H54 (cell line): Measurements from ENCODE around the gene RASD1.

Experiments used
- DNase-seq: peaks from one replicate; pipeline ENCODE4 v3.0.0; 2011; ENCODE audit warnings: low spot score, mixed read lengths; ENCODE audit not compliant: insufficient read length
- FAIRE-seq: peaks from 3 replicates; lab custom pipeline; 2011; peaks lifted over from hg19 to GRCh38; lab: Jason Lieb, UNC
- POLR2A ChIP-seq: IDR thresholded peaks from 2 replicates; pipeline ENCODE4 v1.6.1; 2011; ENCODE audit warnings: low read depth, mild to moderate bottlenecking, low read length

The RASD1 gene

DNA sequence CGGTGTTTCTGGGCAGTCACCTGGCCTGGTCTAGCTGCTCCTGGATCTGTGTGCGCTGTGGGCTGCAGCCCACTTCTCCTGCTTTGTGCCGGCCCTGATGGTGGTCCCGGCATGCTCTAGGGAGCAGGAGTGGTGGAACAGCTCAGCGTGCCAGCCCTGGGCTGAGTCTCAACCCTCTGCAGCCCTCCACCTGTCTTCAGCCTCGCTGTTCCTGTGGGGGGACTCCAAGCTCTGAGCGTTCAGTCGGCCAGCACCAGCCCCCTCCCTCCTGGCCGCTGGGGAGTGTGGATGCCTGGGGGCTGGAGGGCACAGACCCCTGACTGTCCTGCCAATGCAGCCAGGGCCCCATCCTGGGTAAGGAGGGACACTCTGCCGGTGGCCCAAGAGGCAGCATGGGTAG, 23.7 kb upstream of the RASD1 start:
- no peak for FAIRE-seq
- no peak for DNase-seq
- TF ChIP-seq POLR2A = no peak

DNA sequence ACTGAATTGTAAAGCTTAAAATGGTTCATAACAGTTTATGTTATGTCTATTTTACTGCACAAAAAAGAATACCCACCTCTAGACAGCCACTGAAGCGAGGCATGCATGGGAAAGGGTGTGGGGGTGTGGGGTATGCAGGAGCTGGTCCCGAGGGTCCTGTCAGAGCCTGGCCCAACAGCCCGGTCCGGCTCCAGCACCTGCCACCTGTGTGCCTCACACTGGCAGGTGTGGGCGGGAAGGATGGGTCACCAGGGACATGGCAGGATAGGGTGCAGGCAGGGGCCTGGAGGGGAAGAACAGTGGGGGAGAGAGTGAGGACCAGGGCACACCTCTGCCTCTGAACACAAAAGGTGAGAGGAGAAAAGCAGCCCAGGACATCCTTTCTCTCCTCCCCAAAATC, 22.8 kb upstream of the RASD1 start:
- TF ChIP-seq POLR2A = no peak
- FAIRE-seq = no peak
- no peak for DNase-seq

DNA sequence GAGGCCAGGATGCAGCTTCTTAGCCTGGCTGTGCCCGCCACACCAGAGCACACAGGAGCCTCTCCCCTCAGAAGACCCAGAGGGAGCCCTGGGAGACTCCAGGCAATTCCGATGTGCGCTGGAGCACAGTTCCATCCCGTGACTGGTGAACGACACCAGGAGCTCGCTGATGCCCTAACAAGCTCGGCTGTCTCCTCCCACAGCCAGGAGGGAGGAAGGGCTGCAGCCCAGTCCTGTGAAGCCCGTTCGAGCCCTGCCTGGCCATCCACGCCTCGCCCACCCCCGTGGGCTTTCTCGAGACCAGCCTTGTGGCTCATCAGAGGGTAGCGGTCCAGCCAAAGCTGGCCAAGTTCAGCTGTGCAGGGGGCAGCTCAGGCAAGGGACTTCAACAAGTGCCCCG, 21.8 kb upstream of the RASD1 start:
- TF ChIP-seq POLR2A = no peak
- FAIRE-seq = no peak
- no peak for DNase-seq

DNA sequence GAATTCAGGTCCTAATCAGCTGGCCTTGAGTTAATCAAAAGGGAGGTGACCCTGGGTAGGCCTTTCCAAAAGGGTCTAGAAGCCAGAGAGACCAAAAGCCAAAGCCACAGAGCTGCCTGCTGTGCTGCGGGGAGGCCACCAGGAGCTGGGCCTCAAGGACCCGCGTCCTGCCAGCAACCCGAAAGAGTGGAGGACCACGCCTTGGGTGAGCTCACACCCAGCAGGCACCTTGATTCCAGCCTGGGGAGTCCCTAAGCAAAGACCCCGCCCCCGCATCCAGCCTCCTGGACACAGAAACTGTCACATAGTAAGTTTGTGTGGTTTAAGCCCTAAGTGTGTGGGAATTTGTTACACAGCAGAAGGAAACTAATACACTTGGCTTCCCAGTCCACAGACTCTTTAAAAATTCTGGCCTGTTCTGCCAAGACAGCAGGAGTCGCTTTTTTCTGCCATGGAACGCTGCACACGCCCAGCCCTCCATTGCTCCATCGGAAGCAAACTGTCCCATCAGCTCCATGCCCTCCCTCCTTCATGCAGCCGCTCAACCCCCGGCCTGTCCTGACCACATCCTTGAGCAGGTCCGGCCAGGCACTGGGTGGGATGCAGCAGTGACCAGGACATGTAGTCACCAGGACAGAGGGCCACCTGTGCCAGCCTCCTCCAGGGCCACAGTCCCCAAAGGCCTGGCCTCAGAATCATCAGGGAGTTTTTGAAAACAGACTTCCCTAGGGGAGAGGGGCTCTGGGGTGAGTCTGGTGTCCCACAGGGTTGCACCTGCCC, 20.9 kb upstream of the RASD1 start:
- no peak for FAIRE-seq
- no peak for DNase-seq
- no peak for TF ChIP-seq POLR2A

DNA sequence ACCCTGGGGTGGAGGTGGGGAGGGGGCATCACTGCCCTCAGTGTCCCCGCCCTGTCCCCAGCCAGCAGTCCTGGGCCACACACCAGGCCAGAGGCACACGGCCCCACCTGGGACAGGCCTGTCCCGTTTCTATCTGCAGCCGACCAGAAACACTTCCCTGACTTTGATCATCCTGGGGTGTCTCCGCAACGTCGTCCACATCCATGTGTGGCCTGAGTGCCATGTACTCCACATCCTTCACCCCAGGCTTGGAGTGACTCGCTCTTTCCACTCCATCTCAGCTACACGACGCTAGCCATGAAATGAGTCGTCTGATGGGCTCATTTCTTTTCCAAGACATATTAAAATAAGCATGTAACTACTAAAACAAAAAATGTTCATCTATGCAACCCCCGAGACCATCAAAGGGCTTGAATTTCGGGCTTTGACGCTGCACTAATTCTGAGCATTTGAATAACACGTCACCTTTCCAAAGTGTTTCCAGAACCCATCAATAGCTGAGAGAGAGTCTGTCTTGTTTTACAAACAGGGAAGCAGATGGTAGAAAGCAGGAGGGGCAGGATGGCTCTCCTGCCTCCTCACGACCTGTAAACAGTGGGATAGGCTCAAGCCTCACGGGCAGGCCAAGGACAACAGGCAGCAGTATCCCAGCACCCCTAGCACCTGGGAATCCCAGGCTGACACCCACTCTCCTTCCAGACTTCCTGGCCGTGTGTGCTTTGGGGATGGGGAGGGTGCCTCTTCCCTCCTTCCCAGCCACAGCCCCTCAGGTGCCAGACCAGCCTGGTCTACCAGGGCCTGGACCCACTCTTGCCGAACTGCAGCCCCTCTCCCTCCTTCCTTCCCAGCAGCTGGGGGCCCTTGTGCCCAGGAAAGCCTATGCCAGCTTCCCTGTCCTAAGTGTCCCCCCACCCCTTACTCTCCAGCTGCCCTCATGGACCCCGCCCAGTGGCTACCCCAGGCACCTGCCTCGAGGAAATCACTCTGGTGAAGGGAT, 20.0 kb upstream of the RASD1 start:
- TF ChIP-seq POLR2A = no peak
- no peak for FAIRE-seq
- DNase-seq = peak; percentile 42

DNA sequence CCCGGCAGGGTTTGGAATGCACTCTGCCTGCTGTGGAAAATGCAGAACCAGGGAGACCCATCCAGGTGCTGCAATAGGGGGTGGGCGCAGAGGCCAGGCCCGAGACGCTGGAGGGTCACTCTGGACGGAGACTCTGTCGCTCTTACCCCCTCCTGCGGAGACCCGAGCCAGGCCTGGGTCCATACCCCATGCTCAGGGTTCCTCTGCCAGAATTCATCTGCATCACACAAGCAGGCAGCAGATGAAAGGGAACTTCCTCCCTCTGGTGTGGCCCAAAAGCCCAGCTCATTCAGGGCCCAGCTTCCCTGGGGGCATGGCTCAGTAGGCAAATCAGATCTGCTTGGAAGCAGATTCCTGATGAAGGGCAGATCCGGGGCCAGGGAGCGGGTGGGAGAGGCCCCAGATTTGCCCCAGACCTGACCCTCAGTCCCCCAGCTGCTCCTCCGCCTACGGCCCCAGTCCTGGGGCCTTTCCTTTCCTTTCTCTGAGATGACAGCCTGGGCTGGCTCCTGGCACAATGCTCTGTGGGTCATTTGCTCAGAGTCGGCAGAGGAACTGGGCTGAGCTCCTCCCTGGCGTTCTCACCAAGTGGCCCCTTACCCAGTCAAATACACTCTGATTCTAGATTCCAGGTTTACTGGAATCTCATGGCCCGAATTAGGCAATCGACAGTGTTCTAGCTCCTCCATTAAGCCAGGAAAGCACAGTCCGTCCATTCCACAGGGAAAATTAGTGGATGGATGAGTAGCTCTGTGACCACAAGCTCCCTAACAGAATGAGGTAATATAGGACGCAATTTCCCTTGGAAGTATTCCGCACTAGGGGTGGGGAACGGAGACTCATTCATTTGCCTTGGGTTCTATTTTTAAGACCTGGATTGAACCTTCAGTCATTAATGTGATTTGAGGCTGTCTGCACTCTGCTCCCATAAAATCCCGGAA, 19.1 kb upstream of the RASD1 start:
- DNase-seq (no peak), FAIRE-seq (no peak)
- no peak for TF ChIP-seq POLR2A

DNA sequence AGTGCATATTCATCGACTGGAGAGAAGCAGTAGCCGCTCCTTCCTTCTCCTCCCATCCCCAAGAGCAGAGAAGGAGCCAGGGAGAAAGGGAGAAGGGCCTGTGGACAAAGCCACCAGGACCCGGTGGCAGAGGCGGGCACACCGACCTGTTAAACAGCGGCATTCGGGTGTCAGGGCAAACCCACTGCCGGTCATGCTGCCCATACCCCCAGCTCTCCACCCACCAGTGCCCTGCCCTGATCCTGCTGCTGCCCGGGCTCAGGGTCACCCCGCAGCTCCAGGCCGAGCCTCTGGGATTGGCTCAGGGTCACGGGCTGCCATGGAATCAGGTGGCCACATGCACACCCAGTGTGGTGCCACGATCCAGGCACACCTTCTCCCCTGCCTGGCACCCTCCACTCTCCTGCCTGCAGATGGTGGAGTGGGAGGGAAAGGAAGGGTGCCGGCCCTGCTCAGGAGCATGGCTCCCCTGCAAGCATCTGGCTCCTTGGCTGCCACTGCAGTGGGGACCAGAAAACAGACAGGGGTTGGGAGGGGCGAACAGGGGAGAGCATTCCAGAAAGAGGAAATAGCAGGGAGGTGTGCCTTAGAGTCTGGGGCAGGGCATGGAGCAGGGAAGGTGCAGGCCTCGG, 18.3 kb upstream of the RASD1 start:
- TF ChIP-seq POLR2A = no peak
- no peak for FAIRE-seq
- no peak for DNase-seq

DNA sequence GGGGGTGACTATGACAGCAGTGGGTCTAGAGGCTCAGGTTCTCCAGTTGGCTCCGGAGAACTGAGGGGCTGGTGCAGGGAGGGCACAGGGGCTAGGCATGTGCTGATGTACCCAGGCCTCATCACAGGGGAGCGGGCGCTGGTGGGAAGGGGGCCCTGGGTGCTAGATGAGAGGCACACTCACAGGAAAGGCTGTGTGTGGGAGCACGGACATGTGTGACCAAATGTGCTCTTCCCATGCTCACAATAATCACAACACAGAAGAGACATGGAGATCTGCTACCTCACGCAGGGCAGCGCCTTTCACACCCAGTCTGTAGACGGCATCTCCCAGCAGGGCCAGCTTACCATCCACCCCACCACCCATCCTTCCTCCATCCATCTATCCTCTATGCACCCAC, 17.4 kb upstream of the RASD1 start:
- no peak for TF ChIP-seq POLR2A
- FAIRE-seq = no peak

DNA sequence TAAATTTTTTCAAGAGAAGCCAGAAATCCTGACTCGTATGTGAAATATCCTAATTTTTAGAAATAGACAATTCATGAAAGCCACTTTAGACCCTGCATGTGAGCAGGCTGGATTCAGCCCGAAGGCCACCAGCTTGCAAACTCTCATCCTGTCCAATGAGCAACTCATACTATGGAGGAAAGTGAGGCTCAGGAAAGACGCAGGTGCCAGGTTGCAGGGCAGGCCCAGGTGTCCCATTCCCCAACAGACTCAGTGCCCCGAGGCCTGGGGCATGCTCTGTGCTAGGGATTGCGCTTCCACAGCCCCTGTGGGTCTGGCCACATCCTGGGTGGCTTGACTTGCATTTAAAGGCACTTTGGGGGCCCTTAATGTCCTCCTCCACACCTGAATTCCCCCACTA, 16.7 kb upstream of the RASD1 start:
- no peak for DNase-seq
- no peak for TF ChIP-seq POLR2A
- FAIRE-seq = no peak

More for the DNA sequence above, 17.4 kb upstream of the RASD1 start:
- DNase-seq = no peak

DNA sequence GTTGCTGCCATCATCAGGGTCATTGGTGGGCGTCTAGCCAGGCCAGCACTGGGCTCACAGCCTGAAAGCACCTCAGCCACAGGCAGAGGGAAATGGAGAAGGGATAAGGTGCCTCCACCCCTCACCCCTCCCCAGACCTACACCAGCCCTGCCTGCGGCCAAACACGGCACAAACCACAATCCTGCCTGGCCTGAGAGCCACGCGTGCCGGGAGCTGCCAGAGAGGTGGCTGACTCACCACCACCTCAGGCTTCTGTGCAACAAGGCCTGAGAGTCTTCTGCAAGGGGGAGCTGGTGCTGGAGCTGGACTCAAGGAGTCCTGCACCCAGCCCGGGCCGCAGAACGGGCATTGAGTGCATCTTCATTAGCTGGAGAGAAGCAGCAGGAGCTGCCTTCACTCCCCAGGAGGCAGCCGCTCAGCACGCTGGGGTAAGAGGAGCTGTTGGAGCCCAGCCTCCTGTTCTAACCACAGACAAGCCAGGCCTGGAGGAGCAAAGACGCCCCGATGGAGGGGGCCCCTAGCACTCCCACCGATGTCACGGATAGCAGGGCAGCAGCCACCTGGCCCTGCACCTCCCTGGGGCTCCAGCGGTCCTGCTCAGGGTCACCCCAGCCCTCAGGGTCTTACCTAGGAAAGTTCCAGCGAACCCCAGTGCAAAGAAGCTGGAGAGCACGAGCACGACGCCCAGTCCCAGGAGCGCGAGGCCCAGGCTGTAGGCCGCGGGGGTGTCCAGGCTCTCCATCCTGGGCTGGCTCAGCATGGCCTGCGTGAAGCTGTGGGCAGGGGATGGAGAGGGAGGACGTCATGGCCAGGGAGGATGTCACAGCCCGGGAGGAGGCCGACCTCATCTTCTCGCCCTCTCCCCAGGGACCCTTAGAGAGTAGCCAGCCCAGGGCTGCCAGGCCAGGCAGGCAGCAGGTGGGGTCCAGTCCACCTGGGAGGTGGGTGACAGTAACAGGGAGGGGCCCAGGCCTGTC, 16.0 kb upstream of the RASD1 start:
- FAIRE-seq = peak; percentile 88
- no peak for TF ChIP-seq POLR2A

DNA sequence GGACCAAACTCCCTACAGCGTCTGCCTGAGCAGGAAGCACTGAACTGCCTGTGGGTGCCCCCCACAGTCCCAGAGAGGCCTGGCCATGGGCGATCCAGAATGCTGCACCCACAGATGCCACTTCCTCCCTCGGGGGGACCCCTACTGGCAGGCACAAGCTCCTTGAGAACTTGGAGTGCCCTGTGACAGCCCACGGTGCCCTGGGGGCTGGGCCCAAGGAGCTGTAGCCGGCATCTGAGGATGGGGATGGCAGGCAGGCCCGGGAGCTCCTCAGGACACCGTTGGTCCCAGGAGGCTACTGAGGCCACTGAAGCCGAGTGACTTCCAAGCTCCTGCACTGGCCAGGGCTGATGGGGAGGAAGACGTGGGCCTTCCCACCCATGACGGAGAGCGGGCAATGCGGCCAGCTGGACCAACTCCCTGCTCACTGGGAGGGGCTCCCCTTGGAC, 15.1 kb upstream of the RASD1 start:
- DNase-seq = no peak
- no peak for FAIRE-seq
- no peak for TF ChIP-seq POLR2A

More for the DNA sequence above, 16.0 kb upstream of the RASD1 start:
- peak; percentile 98 for DNase-seq
